CD1c-positive myeloid dendritic cell (primary cell): ENCODE data around the gene ROR1.

Source experiments
- DNase-seq: peaks from one replicate; pipeline ENCODE4 v3.0.0-alpha.2; 2016; ENCODE audit errors: extremely low spot score

The ROR1 gene

DNA sequence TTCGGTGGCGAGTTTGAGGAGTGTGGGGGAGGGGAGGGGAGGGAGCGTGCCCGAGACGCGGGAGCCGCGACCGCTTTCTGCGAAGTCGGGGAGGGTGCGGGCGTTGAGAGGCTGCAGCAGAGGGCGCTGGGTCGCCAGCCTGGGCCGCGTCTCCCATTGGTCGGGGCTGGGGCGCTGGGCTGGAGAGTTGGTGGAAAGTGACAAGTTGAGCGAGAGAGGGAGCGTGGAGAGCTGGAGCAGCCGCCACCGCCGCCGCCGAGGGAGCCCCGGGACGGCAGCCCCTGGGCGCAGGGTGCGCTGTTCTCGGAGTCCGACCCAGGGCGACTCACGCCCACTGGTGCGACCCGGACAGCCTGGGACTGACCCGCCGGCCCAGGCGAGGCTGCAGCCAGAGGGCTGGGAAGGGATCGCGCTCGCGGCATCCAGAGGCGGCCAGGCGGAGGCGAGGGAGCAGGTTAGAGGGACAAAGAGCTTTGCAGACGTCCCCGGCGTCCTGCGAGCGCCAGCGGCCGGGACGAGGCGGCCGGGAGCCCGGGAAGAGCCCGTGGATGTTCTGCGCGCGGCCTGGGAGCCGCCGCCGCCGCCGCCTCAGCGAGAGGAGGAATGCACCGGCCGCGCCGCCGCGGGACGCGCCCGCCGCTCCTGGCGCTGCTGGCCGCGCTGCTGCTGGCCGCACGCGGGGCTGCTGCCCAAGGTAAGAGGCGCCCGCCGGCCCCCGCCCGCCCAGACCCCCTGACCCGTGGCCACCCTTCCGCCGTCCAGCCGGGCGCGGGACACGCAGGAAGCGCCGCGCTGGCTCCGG, at the start of gene ROR1:
TSS of gene ROR1 (plus strand) at position 203 of the 802 bp plus-strand sequence.
- peak; percentile 19 for DNase-seq

DNA sequence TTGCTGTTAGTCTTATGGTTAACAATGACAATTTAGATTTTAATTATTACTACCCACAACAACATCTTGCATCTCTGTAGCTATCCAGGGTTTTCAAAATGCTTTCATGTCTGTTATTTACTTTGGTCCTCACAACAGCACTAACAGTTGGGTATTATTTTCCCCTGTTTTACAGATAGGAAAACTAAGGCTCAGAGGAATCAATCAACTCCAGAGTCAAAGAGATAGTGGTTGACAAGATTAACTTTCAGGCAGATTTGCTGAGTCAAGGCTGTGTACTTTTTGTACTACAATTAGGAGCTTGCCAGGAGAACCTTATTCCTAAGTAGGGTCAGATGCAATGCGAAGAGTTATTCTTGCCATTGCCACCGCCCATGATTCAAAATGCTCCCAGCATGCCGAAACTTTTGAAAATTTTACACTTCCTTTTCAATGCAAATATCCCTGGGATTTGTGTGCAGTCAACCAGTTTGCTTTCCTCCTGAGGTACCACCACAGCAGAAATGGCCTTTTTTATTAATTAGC, 49.4 kb upstream of the ROR1 start:
- DNase-seq = no peak

DNA sequence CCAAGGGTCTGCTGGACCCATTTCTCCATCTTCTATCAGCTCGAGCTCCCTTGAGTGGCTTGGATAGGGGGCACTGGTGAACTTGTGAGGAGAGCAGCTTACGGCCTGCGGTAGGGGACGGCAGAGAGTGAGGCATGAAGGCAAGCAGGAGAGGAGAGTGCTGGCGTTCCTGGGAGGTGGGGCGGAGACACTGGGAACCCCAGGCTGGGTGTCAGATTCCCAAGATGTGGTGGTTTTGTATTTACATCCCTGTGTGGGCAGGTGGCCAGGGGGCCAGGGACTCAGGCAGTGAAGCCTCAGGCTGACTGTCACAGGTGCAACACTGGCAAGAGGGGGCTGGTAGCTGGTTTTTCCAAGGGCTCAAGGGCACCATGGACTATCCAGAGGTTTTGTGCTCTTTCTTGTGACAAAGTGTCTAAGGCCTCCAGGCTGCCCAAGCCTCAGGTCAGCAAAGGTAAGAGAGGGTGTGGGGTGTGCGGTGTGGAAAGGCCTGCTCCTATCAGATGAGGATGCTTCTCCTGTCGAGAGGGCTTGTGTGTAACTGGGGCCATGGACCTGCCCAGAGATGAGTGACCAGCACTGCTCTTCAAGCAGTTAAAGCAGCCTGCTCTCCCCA, 45.1 kb upstream of the ROR1 start:
- DNase-seq = no peak

DNA sequence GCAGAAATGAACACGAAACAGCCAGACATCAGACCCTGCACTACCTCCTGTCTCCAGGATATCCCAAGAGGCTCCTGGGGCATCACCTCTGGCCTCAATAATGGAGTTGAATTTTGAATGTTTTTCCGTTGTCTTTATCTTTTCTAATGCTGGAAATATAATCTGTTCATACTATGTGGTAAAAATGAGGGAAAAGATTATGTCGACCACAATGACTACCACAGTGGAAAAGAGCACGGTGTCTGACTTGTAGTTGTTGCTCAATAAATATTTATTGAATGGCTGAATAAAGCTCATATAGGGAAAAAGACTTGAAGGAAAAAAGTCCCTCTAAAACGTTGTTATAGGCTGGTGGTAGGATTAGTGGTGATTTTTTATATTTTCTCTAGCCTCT, 44.6 kb upstream of the ROR1 start:
- no peak for DNase-seq

DNA sequence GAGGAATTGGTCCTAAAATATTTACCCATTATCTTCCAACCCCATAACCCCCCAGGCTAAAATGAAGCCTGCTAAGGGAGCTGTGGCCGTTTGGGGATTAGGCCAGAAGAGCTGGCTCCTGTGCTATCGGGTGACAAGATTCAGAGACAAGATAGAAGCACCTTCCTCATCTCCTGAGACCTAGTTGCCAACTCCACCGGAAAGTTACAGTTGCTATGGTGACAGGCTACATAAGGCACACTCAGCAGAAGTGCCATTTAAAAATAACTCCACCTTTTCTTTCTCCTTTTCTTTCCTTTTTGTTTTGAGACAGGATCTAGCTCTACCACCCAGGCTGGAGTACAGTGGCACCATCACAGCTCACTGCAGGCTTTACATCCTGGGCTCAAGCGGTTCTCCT, 43.6 kb upstream of the ROR1 start:
- no peak for DNase-seq

DNA sequence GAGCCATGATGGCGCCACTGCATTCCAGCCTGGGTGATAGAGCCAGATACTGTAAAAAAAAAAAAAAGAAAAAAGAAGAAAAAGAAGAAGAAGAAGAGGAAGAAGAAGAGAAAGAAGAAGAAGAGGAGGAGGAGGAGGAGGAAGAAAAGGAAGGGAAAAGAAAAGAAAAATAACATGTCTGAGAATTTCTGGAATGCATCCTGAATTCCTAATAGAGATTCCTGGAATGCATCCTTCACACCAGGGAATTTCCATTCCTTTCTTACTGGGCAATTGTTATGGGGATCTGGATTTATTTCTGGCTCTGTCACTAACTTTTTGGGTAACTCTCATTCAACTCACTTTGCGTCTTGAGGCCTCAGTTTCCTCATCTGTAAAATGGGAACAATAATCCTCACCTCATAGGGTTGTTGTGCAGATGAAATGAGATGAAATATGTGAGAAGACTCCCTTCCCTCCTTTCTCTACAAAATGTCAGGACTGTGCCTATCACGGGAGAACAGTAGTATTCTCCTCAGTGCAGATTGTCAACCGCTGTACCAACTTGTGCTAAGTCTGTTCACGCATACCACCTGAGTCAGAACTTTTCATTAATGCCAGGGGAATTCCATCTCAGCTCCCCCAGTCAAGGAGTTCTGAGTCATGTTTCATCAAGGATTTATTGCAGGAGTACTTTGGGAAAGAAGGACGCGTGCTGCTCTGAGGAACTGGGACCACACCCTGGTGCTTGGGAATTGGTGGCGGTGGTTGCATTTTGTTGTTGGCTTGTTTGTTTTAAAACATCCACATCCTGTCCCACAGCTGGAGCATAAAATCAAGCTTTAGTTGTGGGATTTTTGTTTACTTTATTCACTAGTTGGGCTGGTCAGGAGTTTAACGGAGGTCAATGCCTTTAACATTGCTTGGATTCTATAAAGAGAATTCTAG, 42.4 kb upstream of the ROR1 start:
- no peak for DNase-seq

DNA sequence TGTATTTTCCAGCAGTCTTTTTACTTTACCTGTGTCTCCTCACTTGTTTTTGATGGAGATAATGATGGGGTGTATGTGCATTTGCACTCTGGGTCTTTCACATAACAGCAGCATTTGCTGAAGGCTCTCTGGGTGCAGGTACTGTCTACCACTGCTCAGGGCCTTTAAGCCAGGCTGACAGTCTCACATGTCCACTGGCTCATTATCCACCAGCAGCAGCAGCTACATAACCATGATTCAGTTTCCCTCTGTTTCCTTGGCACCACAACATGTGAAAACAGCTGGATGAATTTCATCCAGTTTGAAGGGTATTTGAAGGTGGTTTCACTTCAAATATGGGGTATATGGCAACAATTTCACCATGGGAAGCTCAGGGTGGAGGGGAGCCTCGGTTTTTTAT, 41.2 kb upstream of the ROR1 start:
- no peak for DNase-seq

DNA sequence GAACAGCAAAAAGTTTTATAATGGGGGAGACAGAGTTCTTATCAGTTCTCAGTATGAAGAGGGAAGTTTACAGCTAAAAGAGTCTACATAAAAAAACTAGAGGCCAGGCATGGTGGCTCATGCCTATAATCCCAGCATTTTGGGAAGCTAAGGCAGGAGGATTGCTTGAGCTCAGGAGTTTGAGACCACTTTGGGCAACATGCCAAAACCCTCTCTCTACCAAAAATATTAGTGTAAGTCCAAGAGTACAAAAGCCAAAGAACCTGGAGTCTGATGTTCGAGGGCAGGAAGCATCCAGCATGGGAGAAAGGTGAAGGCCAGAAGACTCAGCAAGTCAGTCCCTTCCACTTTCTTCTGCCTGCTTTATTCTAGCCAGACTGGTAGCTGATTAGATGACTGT, 35.0 kb upstream of the ROR1 start:
- DNase-seq = no peak

DNA sequence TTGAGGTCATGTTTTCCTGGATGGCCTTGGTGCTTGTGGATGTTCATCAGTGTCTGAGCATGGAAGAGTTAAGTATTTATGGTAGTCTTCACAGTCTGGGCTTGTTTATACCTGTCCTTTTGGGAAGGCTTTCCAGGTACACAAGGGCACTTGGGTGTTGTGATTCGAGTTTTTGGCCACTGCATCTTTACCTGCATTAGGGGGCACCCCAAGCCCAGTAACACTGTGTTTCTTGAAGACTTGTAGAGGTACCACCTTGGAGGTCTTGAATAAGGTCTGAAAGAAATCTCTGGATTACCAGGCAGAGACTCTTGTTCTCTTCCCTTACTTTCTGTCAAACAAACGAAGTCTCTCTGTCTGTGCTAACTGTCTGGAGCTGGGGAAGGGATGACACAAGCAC, 34.4 kb upstream of the ROR1 start:
- no peak for DNase-seq

DNA sequence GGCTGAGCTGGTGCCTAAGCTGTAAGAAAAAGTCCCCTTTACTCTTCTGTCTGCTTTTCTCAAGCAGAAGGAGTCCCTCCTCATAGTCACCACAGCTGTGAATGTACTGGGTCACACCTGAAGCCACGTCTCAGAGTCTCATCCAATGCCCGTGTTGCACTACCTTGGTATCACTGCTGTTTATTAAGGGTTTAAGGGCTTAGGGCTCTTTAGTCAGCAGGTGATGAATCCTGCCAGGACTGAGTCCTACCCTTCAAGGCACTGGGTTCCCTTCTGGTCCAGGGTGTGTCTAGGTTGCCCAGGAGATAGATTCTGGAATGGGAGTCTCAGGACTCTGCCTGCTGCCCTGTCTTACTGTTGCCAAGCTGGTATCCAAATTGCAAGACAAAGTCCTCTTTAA, 33.4 kb upstream of the ROR1 start:
- DNase-seq = no peak

DNA sequence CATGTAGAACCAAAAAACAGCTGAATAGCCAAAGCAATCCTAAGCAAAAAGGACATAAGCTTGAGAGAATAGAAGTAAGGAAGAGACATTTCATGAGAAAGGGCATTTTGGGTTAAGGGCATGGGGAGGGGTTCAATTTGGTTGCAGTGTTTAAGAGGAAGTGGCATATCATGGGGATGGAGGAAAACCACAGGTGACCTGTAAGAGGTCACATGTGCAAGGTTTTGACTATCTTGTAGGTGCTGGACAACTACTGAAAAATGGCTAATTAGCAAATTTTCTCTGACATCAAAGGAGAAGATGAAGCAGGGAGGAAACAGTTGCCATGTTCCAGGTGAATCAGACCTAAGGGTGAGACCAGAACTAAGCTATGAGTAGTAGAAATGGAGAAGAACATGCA, 31.3 kb upstream of the ROR1 start:
- DNase-seq = no peak

DNA sequence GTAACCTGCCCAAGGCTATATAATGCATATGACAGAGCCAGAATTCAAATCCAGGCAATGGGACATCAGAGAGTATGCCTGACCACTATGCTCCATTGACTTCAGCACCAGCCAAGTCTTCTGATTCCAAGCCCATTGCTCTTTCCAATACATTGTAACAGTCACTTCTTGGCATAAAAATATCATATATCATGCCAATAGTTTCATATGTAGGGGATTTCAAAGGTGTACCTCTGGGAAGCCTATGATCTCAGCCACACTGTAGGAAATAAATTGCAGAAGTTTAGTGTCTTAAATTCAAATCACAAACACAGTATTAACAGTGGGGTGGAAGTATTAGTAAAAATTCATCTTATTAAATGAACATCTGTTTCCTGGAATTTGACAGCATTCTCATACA, 30.0 kb upstream of the ROR1 start:
- no peak for DNase-seq

DNA sequence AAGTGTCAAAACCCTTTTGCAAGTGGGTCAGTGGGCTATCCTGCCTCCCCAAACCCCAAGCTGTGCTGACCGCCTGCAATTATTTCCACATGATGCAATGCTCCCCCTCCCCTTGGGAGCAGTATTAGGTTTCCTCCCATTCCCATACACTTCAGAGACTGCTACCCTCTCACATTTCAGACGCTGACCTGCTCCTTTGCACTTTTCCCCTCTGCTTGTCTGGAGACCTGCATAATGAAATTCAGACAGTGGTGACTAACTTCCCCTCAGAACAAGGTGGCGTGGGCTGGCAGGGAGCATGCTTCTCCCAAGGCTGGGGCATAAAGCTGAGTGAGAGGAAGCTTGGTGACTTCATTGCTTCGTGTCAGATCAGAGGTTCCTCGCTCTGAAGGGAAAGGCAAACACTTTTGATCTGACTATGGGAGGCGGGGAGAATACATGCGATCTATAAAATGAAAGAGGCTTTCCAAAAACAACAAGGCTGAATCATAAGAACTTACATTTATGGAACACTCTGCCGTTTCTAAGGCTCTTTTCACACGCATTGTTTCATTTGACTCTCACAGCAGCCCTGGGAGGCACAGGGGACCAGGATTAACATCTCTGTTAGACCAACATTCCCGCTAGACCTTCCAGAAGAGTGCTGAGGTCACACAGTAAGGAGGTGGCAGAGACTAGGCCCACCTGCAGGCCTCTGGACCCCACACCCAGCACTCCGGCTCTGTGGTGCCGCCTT, 27.5 kb upstream of the ROR1 start:
- peak; percentile 42 for DNase-seq

DNA sequence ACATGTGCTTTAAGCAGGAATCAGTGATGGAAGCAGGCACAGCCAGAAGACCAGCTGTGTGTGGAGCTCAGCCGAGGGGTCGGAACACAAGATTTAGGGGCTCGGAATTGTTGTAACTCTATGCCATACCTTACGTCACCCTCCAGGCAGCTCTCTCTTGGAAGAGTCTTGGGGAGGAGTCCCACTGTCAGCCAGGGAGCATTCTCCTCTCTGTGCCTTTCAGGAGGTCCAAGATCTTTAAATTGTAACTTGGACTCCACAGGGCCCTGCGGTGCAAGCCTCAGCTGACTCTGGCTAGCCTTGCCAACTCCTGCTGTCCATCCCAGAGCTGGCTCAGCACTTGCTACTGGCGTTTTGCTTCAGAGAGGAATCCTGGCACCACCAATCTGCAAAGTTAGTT, 26.4 kb upstream of the ROR1 start:
- DNase-seq = no peak

DNA sequence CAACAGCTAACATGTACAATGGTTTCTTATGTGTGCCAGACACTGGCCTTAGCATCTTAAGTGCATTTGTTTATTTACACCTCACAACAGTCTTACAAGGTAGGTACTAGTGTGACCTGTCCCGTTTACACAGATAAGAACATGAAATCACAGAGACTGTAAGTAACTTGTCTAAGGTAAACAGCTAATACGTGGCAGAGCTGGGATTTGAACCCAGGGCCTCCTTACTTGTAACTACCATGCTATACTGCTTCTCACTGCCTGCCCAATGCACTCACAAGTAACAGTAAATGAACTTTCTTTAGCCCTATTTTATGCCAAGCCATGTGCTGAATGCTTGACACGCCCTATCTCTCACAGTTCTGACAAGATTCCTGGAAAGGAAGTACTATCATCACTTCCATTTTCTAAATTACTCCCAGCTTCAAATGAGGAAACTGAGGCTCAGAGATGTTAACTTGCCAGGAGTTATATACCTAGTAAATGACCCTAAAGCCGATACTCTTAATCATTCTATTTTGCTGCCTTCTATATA, 25.7 kb upstream of the ROR1 start:
- DNase-seq = no peak

DNA sequence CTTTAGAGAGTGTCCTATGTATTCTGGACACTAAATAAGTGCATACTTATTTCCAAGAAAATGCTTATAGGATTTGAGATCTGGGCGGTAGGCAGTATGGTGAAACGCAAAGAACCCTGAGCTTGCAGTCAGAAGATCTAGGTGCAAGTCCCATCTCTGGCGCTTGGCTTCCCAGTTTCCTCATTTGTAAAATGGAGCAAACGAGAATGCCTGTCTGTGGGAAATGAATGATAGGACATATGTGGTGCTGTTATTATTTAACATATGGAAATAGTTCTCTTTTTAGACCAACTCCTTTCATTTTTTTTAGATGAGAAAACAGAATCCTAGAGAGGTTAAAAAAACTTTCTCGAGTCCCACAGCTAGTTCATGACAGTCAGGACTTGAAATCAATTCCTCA, 25.2 kb upstream of the ROR1 start:
- DNase-seq = no peak

DNA sequence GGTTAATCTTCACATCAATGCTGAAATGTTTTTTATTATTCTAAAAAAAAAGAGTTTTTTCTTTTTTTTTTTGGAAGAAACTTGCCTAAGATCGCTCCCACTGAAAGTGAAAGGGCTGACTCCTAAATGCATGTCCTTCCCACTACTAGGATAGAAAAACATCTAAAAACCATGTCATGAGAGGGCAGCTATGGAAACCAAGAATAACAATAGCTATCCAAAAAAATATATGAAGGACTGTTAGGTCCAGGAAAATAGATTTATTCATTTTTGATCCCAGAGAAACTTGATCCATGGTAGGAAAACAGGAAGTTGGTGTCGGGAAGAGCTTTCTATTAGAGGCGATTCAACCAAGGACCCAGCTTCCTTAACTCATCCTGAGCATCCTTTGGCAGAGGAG, 23.1 kb upstream of the ROR1 start:
- no peak for DNase-seq

DNA sequence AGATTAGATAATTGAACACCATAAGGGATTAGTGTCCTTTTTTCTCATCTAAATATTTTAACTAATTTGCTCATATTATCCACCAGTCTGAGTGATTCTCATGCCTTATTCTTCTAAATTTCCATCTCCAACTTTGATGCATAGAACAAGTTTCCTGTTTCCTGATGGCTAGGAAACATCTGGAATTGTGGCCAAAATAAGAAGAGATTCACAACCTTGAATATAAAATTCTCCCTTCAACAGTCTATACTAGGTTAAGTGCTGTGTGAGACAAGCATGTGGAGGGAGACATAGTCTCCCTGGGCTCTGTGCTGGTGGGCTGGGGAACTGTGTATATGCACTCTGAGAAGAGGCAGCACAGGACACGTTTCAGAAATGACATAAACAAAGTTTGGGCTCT, 21.6 kb upstream of the ROR1 start:
- no peak for DNase-seq

DNA sequence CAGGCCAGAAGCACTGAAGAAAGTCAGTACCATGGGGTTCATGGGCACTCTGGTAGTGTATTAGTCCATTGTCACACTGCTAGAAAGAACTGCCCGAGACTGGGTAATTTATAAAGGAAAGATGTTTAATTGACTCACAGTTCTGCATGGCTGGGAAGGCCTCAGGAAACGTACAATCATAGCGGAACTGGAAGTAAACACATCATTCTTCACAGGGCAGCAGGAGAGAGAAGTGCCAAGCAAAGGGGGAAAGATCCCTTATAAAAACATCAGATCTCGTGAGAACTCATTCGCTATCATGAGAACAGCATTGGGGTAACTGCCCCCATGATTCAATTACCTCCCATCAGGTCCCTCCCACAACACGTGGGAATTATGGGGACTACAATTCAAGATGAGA, 20.2 kb upstream of the ROR1 start:
- DNase-seq = no peak

DNA sequence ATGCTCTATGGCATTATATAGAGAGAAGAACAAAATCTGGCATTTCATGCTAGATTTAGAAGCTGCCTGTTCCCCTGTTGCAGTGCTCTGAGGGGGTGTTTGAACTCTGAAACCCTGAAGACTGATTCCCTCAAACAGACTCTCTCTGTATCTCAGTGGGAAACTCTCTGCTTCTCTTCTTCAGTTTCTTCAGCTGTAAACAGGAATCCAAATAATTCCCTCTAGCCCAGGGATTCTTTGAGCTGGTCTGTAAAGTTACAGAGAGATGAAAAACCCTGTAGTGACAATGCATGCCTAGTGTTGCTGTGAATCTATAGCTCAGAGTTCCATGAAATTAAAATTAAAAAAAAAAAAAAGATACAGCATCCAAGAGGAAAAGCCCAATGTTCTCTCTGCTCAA, 17.0 kb upstream of the ROR1 start:
- no peak for DNase-seq

DNA sequence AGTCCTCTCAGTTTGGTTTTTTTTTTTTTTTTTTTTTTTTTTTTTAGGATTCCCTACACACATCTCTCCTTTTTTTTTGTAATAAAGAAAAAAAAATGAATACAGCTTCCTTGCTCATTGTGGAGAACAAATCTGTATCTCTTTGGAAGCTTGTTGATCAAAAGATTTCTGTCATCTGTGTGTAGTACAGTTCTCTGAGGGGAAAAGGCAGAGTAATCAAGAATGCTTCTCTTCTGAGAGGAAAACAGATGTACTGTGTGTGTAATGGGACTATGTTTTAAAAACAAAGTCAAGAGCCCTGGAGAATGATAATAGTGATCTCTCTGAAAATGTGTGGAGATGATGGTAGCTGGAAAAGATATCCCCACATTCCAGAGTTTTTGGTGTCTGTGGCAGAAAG, 16.5 kb upstream of the ROR1 start:
- no peak for DNase-seq

DNA sequence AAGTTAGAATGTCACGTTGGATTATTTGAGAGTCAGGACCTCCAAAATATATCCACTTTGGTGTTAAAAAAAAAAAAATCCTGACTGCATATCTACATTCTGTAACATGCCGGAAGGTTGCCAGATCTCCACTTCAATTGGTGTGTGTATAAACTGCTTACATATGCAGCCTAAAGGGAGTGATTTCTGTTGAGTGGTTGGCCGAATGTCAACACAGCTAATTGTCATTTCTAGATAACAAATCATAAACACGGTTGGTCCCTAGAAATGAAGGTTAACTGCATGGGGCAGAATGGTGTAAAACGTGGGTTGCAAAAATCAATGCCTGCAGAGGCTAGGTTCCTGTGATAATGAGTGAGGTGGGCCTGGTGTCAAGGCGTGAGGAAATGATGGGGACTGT, 15.0 kb upstream of the ROR1 start:
- no peak for DNase-seq
